NCI-H2029 treated with DMSO at 0.1 percent for 48 hours (cell line): ENCODE results near the gene CCR7.

Experiments used
- DNase-seq: peaks from one replicate; lab custom pipeline; 2025; lab: John Stamatoyannopoulos, UW

The CCR7 gene

GRCh38 chr17:40564883-40565768, at the start of gene CCR7:
Gene CCR7, minus strand, starts transcription at chr17:40565472. Its CDS starts 63 bp downstream, at chr17:40565409.
- DNase-seq, result no peak

GRCh38 chr17:40614431-40615067, 49.3 kb upstream of the CCR7 start:
- no peak for DNase-seq

- no peak for DNase-seq
Measured at GRCh38 chr17:40613467-40614154, 48.3 kb upstream of the CCR7 start.

GRCh38 chr17:40612599-40613244, 47.5 kb upstream of the CCR7 start:
- no peak for DNase-seq

- no peak for DNase-seq
Measured at GRCh38 chr17:40611840-40612474, 46.7 kb upstream of the CCR7 start.

GRCh38 chr17:40610359-40610758, 45.1 kb upstream of the CCR7 start:
- DNase-seq, result no peak

- DNase-seq, result no peak
Measured at GRCh38 chr17:40608061-40608581, 42.8 kb upstream of the CCR7 start.

- no peak for DNase-seq
Measured at GRCh38 chr17:40607641-40608040, 42.4 kb upstream of the CCR7 start.

- DNase-seq, result no peak
Measured at GRCh38 chr17:40606548-40607353, 41.5 kb upstream of the CCR7 start.

GRCh38 chr17:40605306-40605705, 40.0 kb upstream of the CCR7 start:
- no peak for DNase-seq

- no peak for DNase-seq
Measured at GRCh38 chr17:40604327-40605080, 39.2 kb upstream of the CCR7 start.

- no peak for DNase-seq
Measured at GRCh38 chr17:40602445-40603443, 37.5 kb upstream of the CCR7 start.

GRCh38 chr17:40600486-40601046, 35.3 kb upstream of the CCR7 start:
- DNase-seq, result no peak

- no peak for DNase-seq
Measured at GRCh38 chr17:40599468-40599763, 34.1 kb upstream of the CCR7 start.

- no peak for DNase-seq
Measured at GRCh38 chr17:40598619-40599467, 33.6 kb upstream of the CCR7 start.

GRCh38 chr17:40598301-40598618, 33.0 kb upstream of the CCR7 start:
- DNase-seq, result no peak

GRCh38 chr17:40597556-40598300, 32.5 kb upstream of the CCR7 start:
- no peak for DNase-seq
